NAMALWA (cell line): ENCODE results near the gene DCAF11.

Experiments used
- DNase-seq: peaks from one replicate; pipeline ENCODE4 v3.0.0-alpha.2; 2015; ENCODE audit warnings: low spot score

DCAF11 gene

GRCh38 chr14:24160850-24161804 is 46.5 kb downstream of the DCAF11 start, which contains the start of gene IRF9:
IRF9 (plus strand) TSS chr14:24161265; CDS start chr14:24162145, 880 bp downstream.
- DNase-seq = peak; percentile 98

- no peak for DNase-seq
Observed at GRCh38 chr14:24162093-24162492, 47.5 kb downstream of the DCAF11 start.

- DNase-seq = no peak
Observed at GRCh38 chr14:24164518-24164991, 50.0 kb downstream of the DCAF11 start.

DNA sequence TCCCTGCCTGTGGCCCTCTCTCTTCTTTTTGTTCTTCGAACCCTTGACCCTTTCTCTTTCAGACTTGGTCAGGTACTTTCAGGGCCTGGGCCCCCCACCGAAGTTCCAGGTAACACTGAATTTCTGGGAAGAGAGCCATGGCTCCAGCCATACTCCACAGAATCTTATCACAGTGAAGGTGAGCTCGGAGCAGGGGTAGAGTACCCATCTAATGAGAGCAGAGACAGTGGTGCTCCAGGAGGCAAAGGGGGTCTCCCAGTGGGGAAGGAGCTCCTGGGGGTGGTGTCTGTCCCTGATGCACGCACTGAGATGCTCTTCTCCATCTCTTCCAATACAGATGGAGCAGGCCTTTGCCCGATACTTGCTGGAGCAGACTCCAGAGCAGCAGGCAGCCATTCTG is 51.2 kb downstream of the DCAF11 start:
- no peak for DNase-seq

GRCh38 chr14:24167469-24168114 is 53.0 kb downstream of the DCAF11 start:
- no peak for DNase-seq

DNA sequence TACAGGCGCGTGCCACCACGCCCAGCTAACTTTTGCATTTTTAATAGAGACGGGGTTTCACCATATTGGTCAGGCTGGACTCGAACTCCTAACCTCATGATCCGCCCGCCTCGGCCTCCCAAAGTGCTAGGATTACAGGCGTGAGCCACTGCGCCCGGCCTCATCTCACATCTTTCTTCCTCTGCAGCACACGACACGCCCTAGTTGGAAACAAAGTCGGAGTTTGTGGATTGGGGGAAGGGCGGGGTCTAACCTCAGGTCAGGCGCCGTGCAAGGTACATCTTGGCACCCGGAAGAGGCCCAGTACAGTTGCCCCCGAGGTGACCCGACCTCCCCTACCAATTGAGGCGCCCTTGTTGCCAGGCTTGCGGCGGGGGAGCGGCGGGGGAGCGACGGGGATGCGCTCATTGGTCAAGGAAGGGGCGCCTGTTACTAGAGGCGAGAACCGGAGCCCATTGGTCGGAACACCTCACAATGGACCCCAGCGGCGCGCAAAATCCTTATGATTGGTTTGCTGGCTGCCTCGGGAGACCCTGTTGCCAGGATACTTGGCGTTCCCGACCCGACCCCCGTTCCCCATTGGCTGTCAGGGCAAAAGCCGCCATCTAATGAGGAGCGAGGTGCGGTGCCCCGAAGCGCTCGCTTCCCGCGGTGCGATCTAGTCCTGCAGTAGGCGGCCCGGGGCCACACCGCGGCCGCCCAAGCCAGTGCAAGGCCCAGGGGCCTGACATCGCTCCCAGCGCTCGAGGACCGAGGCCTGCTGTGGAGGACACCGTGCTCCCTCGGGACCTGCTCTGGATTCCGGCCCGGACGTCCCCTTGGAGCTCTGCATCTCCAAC is 57.1 kb downstream of the DCAF11 start, which contains the start of gene REC8:
Gene REC8, plus strand, starts transcription at position 659 of the 839 bp plus-strand sequence. CDS start 473 bp downstream, outside the sequence.
- peak; percentile 98 for DNase-seq

DNA sequence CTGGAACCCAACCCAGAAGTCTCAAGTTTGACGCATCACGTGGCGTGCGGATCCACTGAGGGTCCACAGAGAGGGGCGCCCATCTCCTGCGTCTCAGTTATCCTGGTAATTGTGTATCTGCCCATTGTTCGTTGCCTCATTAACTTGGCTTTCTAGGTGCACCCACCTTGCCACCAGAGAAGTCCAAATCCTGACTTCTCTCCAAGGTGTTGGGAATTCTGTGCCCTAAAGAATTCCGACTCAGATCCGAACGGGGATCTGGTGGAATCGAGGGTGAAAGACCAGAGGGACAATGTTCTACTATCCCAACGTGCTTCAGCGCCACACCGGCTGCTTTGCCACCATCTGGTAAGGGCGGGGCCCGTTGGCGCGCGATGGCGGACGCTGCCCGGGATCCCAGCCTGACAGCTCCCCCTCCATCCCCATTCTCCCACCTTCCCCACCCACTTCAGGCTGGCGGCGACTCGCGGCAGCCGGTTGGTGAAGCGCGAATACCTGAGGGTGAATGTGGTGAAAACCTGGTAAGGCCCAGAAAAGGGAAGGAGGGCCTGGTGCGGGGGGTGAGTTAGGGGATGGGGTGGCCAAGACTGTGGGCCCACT is 57.8 kb downstream of the DCAF11 start:
- no peak for DNase-seq

DNA sequence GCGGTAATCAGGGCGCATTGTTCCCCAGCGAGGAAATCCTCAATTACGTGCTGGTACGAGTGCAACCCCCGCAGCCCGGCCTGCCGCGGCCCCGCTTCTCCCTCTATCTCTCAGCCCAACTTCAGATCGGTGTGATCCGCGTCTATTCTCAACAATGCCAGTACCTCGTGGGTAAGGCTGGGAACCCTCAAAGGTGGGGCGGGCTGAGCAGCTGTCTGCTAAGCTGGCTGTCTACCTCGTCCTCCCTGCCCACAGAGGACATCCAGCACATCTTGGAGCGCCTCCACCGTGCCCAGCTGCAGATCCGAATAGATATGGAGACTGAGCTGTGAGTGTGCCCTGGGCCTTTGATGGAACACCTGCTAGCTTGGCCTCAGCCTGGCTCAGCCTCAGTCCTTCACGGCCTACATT is 58.3 kb downstream of the DCAF11 start:
- DNase-seq = no peak
